HG03066 (cell line): ENCODE data around the gene SP7.
"Not testable (repeated sequence)": the region's sequence is repeated elsewhere in the genome, so short reads cannot be mapped to it uniquely, and the experiment has no call there.

Experiments used
- ATAC-seq: cut with Tn5 transposase; IDR thresholded peaks from one replicate; pipeline ENCODE4 v1.9.1; 2021; ENCODE audit warnings: low read depth; ENCODE audit not compliant: unreplicated experiment

The SP7 gene

GRCh38 chr12:53336181-53336681, at the start of gene SP7:
Gene SP7, minus strand, starts transcription at chr12:53336354. Its CDS starts 708 bp downstream, at chr12:53335646.
- ATAC-seq = no peak

- no peak for ATAC-seq
These were observed 47.1 kb upstream of the SP7 start for GRCh38 chr12:53383258-53383657.

- no peak for ATAC-seq
These were observed 45.8 kb upstream of the SP7 start for GRCh38 chr12:53381731-53382630.

GRCh38 chr12:53380794-53381730, 44.9 kb upstream of the SP7 start:
- no peak for ATAC-seq

GRCh38 chr12:53380104-53380793, 44.1 kb upstream of the SP7 start, which contains the start of gene SP1:
Gene SP1, plus strand, starts transcription at chr12:53380176. Its CDS starts 116 bp downstream, at chr12:53380292.
- ATAC-seq = peak; percentile 32

- ATAC-seq = peak; percentile 63
These were observed 43.4 kb upstream of the SP7 start for GRCh38 chr12:53379389-53380103.

- no peak for ATAC-seq
These were observed 42.7 kb upstream of the SP7 start for GRCh38 chr12:53378724-53379388.

- no peak for ATAC-seq
These were observed 42.1 kb upstream of the SP7 start for GRCh38 chr12:53378222-53378621.

- no peak for ATAC-seq
These were observed 40.6 kb upstream of the SP7 start for GRCh38 chr12:53376747-53377146.

GRCh38 chr12:53374277-53374676, 38.1 kb upstream of the SP7 start:
- not testable (repeated sequence) for ATAC-seq

GRCh38 chr12:53373554-53374133, 37.5 kb upstream of the SP7 start:
- not testable (repeated sequence) for ATAC-seq

- no peak for ATAC-seq
These were observed 29.2 kb upstream of the SP7 start for GRCh38 chr12:53365245-53365904.

GRCh38 chr12:53361638-53362037, 25.5 kb upstream of the SP7 start:
- not testable (repeated sequence) for ATAC-seq

GRCh38 chr12:53358836-53359419, 22.8 kb upstream of the SP7 start:
- ATAC-seq = no peak

- no peak for ATAC-seq
These were observed 19.0 kb upstream of the SP7 start for GRCh38 chr12:53355121-53355520.

- no peak for ATAC-seq
These were observed 17.1 kb upstream of the SP7 start for GRCh38 chr12:53353257-53353655.

- no peak for ATAC-seq
These were observed 16.4 kb upstream of the SP7 start for GRCh38 chr12:53352331-53353256.
